ENCODE results near the gene STX2.

The STX2 gene

DNA sequence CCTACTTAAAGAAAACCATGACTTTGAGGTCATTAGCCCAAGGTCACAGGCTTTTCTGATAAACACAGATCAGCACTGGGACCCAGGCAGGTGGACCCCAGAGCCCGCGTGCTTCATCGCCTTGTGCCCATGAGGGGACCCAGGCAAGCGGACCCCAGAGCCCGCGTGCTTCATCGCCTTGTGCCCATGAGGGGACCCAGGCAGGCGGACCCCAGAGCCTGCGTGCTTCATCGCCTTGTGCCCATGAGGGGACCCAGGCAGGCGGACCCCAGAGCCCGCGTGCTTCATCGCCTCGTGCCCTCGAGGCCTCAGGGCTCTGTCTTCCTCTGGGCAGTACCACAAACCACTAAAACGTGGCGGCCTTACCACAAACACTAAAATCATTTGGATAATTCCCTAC lies 31.7 kb downstream of the STX2 start:
- Histone ChIP-seq H3K9me3 (ENCODE audit: insufficient read depth, low read length) (no peaks in the 10 kb centered on the region), H3K4me3 (ENCODE audit: insufficient read depth, low read length, poor library complexity, severe bottlenecking) (no peak overlapping the region), H3F3A (ENCODE audit: insufficient read depth) (no peaks in the 10 kb centered on the region), H3K4me2 (ENCODE audit: low read depth, low read length, poor library complexity, severe bottlenecking) (no peak overlapping the region), H4K20me1 (ENCODE audit: low read depth, low read length) (no peaks in the 10 kb centered on the region), H2AFZ (ENCODE audit: low read depth, low read length, severe bottlenecking) (no peak overlapping the region), H3K27me3 (ENCODE audit: low read length) (no peaks in the 10 kb centered on the region), H3K27ac (ENCODE audit: low read depth, low read length) (no peak overlapping the region), H3K36me3 (ENCODE audit: low read length) (no peaks in the 10 kb centered on the region), H3K79me2 (ENCODE audit: insufficient read depth, low read length) (no peaks in the 10 kb centered on the region), H3K9me2 (replicated peaks; ENCODE audit: insufficient read depth, low read length) (no peaks in the 10 kb centered on the region), H3K9ac (ENCODE audit: low read length) (no peak overlapping the region)
- TF ChIP-seq, protein P1, sequence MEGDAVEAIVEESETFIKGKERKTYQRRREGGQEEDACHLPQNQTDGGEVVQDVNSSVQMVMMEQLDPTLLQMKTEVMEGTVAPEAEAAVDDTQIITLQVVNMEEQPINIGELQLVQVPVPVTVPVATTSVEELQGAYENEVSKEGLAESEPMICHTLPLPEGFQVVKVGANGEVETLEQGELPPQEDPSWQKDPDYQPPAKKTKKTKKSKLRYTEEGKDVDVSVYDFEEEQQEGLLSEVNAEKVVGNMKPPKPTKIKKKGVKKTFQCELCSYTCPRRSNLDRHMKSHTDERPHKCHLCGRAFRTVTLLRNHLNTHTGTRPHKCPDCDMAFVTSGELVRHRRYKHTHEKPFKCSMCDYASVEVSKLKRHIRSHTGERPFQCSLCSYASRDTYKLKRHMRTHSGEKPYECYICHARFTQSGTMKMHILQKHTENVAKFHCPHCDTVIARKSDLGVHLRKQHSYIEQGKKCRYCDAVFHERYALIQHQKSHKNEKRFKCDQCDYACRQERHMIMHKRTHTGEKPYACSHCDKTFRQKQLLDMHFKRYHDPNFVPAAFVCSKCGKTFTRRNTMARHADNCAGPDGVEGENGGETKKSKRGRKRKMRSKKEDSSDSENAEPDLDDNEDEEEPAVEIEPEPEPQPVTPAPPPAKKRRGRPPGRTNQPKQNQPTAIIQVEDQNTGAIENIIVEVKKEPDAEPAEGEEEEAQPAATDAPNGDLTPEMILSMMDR (IDR thresholded peaks at IDR 0.05; ENCODE audit: insufficient read depth, low read length, poor library complexity, severe bottlenecking), result no peak
- no peak for TF ChIP-seq EZH2phosphoT487 (conservative IDR thresholded peaks at IDR 0.05; ENCODE audit: low read length)

DNA sequence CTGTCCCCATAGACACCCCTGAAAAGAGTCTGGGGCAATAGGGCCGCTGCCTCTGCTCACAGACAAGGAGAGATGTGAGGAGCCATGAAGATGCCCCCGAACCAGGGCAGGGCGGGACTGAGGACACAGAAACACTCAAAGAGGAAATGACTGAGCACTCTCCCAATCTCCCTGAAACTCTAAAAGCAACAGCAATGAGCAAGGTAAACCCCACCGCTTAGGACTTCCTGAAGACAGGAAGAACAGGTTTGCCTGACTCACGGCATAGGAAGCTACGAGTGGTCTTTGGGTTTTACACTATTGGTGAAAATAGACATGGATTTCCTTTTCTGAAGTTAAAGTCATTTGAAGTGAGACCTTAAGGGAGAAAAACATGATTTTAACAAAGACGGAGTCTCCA lies 32.5 kb downstream of the STX2 start:
- no peaks in the 10 kb centered on the region for H3K27me3 ChIP-seq (ENCODE audit: low read length)
- H3K27ac ChIP-seq (ENCODE audit: low read depth, low read length), result no peak overlapping the region
- H4K20me1 ChIP-seq (ENCODE audit: low read depth, low read length), result no peaks in the 10 kb centered on the region
- H3K9me3 ChIP-seq (ENCODE audit: insufficient read depth, low read length), result no peaks in the 10 kb centered on the region
- no peak overlapping the region for H2AFZ ChIP-seq (ENCODE audit: low read depth, low read length, severe bottlenecking)
- H3K4me3 ChIP-seq (ENCODE audit: insufficient read depth, low read length, poor library complexity, severe bottlenecking), result no peak overlapping the region
- TF ChIP-seq, protein P1 (IDR thresholded peaks at IDR 0.05; ENCODE audit: insufficient read depth, low read length, poor library complexity, severe bottlenecking), result no peak
- TF ChIP-seq EZH2phosphoT487 (conservative IDR thresholded peaks at IDR 0.05; ENCODE audit: low read length), result no peak
- H3K36me3 ChIP-seq (ENCODE audit: low read length), result 0 out of 2 replicates have a peak, but pooled peaks cover 3% of the 10 kb centered on the region
- no peak overlapping the region for H3K9ac ChIP-seq (ENCODE audit: low read length)
- no peaks in the 10 kb centered on the region for H3K9me2 ChIP-seq (replicated peaks; ENCODE audit: insufficient read depth, low read length)
- no peak overlapping the region for H3K4me2 ChIP-seq (ENCODE audit: low read depth, low read length, poor library complexity, severe bottlenecking)
- H3F3A ChIP-seq (ENCODE audit: insufficient read depth), result no peaks in the 10 kb centered on the region
- H3K79me2 ChIP-seq (ENCODE audit: insufficient read depth, low read length), result no peaks in the 10 kb centered on the region

DNA sequence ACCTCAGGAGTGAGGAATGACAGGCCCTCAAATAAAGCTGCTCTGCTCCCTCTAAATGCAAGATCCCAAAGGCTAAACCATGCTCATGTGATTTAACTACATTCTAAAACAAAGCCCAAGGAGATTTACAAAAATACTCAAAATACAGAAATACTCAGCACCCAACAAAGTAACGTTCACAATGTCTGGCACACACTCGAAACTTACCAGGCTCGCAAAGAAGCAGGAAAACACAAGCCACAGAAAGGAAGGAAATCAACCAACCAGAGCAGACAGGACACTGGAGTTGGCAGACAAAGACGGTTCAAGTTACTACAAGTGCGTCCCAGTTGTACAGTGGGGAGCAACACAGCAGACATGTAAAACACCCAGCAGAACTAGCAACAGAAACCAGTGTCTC lies 33.4 kb downstream of the STX2 start:
- Histone ChIP-seq H3K9ac (ENCODE audit: low read length) (no peak overlapping the region), H3K4me2 (ENCODE audit: low read depth, low read length, poor library complexity, severe bottlenecking) (no peak overlapping the region), H3K27me3 (ENCODE audit: low read length) (no peaks in the 10 kb centered on the region), H3K9me2 (replicated peaks; ENCODE audit: insufficient read depth, low read length) (no peaks in the 10 kb centered on the region), H3K27ac (ENCODE audit: low read depth, low read length) (no peak overlapping the region), H3K4me3 (ENCODE audit: insufficient read depth, low read length, poor library complexity, severe bottlenecking) (no peak overlapping the region), H3F3A (ENCODE audit: insufficient read depth) (no peaks in the 10 kb centered on the region), H4K20me1 (ENCODE audit: low read depth, low read length) (no peaks in the 10 kb centered on the region), H3K36me3 (ENCODE audit: low read length) (peaks cover 7% of the 10 kb centered on the region; the same call in 1 of the 2 replicates), H2AFZ (ENCODE audit: low read depth, low read length, severe bottlenecking) (no peak overlapping the region), H3K79me2 (ENCODE audit: insufficient read depth, low read length) (no peaks in the 10 kb centered on the region), H3K9me3 (ENCODE audit: insufficient read depth, low read length) (no peaks in the 10 kb centered on the region)
- TF ChIP-seq EZH2phosphoT487 (conservative IDR thresholded peaks at IDR 0.05; ENCODE audit: low read length), result no peak
- TF ChIP-seq, protein P1 (IDR thresholded peaks at IDR 0.05; ENCODE audit: insufficient read depth, low read length, poor library complexity, severe bottlenecking), result no peak

Data from SU-DHL-6 (cell line).